Smooth muscle cell (in vitro differentiated cells): ENCODE data around the gene XPO5. TPM values are rescaled to one million over a fixed set of nuclear protein-coding genes. Genes with fewer than 3 reads are reported as not detected.

Experiments
- DNase-seq: peaks from one replicate; lab custom pipeline; 2025; ENCODE audit not compliant: unreplicated experiment; lab: John Stamatoyannopoulos, UW
- H2AFZ ChIP-seq: fragments of 200-600 bp; sonication (generic); 2 replicates; pipeline ENCODE4 v1.6.0; 2016; ENCODE audit warnings: antibody characterized with exemption, low read depth, mild to moderate bottlenecking
- H3F3A ChIP-seq: fragments of 200-600 bp; sonication (generic); 2 replicates; pipeline ENCODE4 v1.6.0; 2017; ENCODE audit warnings: antibody characterized with exemption, low read depth
- H3K27ac ChIP-seq: fragments of 200-600 bp; sonication (generic); 2 replicates; pipeline ENCODE4 v1.5.1; 2016; ENCODE audit warnings: low read depth, mild to moderate bottlenecking
- H3K27me3 ChIP-seq: fragments of 200-600 bp; sonication (generic); 2 replicates; pipeline ENCODE4 v1.6.1; 2016; ENCODE audit warnings: low read depth, mild to moderate bottlenecking
- H3K36me3 ChIP-seq: fragments of 200-600 bp; sonication (generic); 2 replicates; pipeline ENCODE4 v1.5.1; 2016; ENCODE audit warnings: low read depth
- H3K4me1 ChIP-seq: fragments of 200-600 bp; sonication (generic); 2 replicates; pipeline ENCODE4 v1.5.1; 2016; ENCODE audit warnings: low read depth
- H3K4me2 ChIP-seq: fragments of 200-600 bp; sonication (generic); 2 replicates; pipeline ENCODE4 v1.6.0; 2016; ENCODE audit warnings: mild to moderate bottlenecking
- H3K4me3 ChIP-seq: fragments of 200-600 bp; sonication (generic); 2 replicates; pipeline ENCODE4 v1.5.1; 2016; ENCODE audit warnings: mild to moderate bottlenecking
- H3K79me2 ChIP-seq: fragments of 200-600 bp; sonication (generic); 2 replicates; pipeline ENCODE4 v1.6.0; 2016; ENCODE audit warnings: low read depth, mild to moderate bottlenecking
- H3K9ac ChIP-seq: fragments of 200-600 bp; sonication (generic); 2 replicates; pipeline ENCODE4 v1.6.0; 2016; ENCODE audit warnings: low read depth
- H3K9me3 ChIP-seq: fragments of 200-600 bp; sonication (generic); replicated peaks from 2 replicates; pipeline ENCODE4 v1.5.1; 2016; ENCODE audit warnings: low read depth
- H4K20me1 ChIP-seq: fragments of 200-600 bp; sonication (generic); 2 replicates; pipeline ENCODE4 v1.6.0; 2016; ENCODE audit warnings: low read depth
- CTCF ChIP-seq: fragments of 200-600 bp; sonication (generic); IDR thresholded peaks from 2 replicates; pipeline ENCODE4 v1.5.1; 2017; ENCODE audit warnings: borderline replicate concordance, mild to moderate bottlenecking, antibody characterized with exemption; ENCODE audit not compliant: insufficient read depth, poor library complexity, severe bottlenecking
- WGBS: methylation state at CpG from one replicate; pipeline ENCODE4 v1.1.7; 2016; ENCODE audit warnings: low lambda C conversion rate; 5-methylcytosine and 5-hydroxymethylcytosine counted together
- polyA plus RNA-seq: library from polyadenylated mRNA; unstranded; fragments of >200 nt; fragmentation: Nextera tagmentation; extraction: Ambion mirVana; gene quantifications from 2 replicates; pipeline ENCODE4 v1.2.1, GENCODE V29; 2016
- total RNA-seq: library from RNA; depleted of rRNA; stranded (reverse); fragments of >200 nt; gene quantifications from 2 replicates; pipeline ENCODE4 v1.2.3, GENCODE V29; 2014

Gene XPO5
- total and polyA plus RNA-seq, 2 experiments from 2014 or later = 11.7 to 31.9 TPM

- Histone ChIP-seq H3K27ac (peak overlapping the region; percentile 87), H3K79me2 (peaks cover 43% of the 10 kb centered on the region), H3K4me1 (peaks cover 19% of the 10 kb centered on the region), H3K36me3 (peaks cover 1% of the 10 kb centered on the region), H3F3A (peaks cover 36% of the 10 kb centered on the region), H2AFZ (no peak overlapping the region), H3K9me3 (no peaks in the 10 kb centered on the region), H3K9ac (peak overlapping the region; percentile 96), H4K20me1 (peaks cover 26% of the 10 kb centered on the region), H3K4me3 (peak overlapping the region; percentile 79), H3K27me3 (no peaks in the 10 kb centered on the region), H3K4me2 (peak overlapping the region; percentile 97)
- 90% methylated on average over 9 of the region's 9 CpGs for WGBS
- DNase-seq = no peak
- TF ChIP-seq CTCF = no peak
Observed at GRCh38 chr6:43515808-43516207, 60.0 kb downstream of the XPO5 start.

DNA sequence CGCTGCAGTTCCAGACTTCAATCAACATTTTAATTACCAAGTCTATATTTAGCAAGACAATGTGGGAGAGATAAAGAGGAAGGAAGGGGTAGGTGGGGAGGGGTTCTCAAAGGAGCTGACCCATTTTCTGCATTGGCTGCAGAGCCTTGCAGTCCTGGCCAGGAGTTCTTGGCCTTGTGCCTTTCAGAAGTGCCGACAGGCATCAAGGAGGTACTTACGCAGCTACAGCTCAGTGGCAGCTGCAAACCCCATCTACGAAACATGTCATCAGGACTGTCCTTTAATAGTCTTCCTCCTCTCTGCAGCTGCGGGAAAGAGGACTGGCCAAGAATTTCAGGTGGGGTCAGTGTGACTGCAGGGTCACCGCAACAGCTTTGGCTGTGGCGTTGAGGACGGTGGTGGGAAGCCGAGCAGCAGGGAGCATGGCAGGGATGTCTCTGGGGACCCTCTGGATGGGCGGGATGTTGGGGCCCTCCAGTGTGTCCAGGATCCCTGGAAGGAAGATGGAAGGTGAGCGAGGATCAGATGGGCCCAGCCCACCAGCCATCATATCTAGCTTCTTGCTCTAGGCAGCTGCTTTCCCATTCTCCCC, 63.9 kb downstream of the XPO5 start:
- Histone ChIP-seq H3K27ac (no peak overlapping the region), H4K20me1 (peaks cover 26% of the 10 kb centered on the region), H3K9me3 (no peaks in the 10 kb centered on the region), H3K9ac (no peak overlapping the region), H3K27me3 (no peaks in the 10 kb centered on the region), H3K36me3 (no peaks in the 10 kb centered on the region), H2AFZ (no peak overlapping the region), H3K4me1 (peaks cover 12% of the 10 kb centered on the region), H3K4me3 (no peak overlapping the region), H3K79me2 (peaks cover 20% of the 10 kb centered on the region), H3F3A (peaks cover 36% of the 10 kb centered on the region), H3K4me2 (no peak overlapping the region)
- TF ChIP-seq CTCF = no peak
- 94% methylated on average over 11 of the region's 11 CpGs for WGBS
- no peak for DNase-seq

- 90% methylated on average over 10 of the region's 10 CpGs for WGBS
- no peak for TF ChIP-seq CTCF
- H2AFZ ChIP-seq = no peak overlapping the region
Observed at GRCh38 chr6:43510827-43511163, 65.0 kb downstream of the XPO5 start.

GRCh38 chr6:43509984-43510826, 65.6 kb downstream of the XPO5 start, which contains the start of gene LRRC73:
Gene LRRC73, minus strand, starts transcription at chr6:43510346. Its CDS starts 561 bp downstream, at chr6:43509785.
- peaks cover 4% of the 10 kb centered on the region for H3K4me1 ChIP-seq
- no peaks in the 10 kb centered on the region for H3K27me3 ChIP-seq
- peaks cover 8% of the 10 kb centered on the region for H3K79me2 ChIP-seq
- H3K9me3 ChIP-seq = no peaks in the 10 kb centered on the region
- no peaks in the 10 kb centered on the region for H3K36me3 ChIP-seq
- peak within 1 kb of the TSS; percentile 99 for H3K4me2 ChIP-seq
- peaks cover 19% of the 10 kb centered on the region for H4K20me1 ChIP-seq
- peak within 1 kb of the TSS; percentile 85 for H3K9ac ChIP-seq
- H3K27ac ChIP-seq = peak within 1 kb of the TSS; percentile 60
- peaks cover 28% of the 10 kb centered on the region for H3F3A ChIP-seq
- H2AFZ ChIP-seq = no peak within 1 kb of the TSS
- peak within 1 kb of the TSS; percentile 89 for H3K4me3 ChIP-seq
- TF ChIP-seq CTCF = no peak
- WGBS = 13% methylated on average over 53 of the region's 96 CpGs
- peak; percentile 79 for DNase-seq

More at GRCh38 chr6:43510827-43511163, 65.0 kb downstream of the XPO5 start:
- no peaks in the 10 kb centered on the region for H3K36me3 ChIP-seq
- H3K4me3 ChIP-seq = peak overlapping the region; percentile 89
- H3K27ac ChIP-seq = peak overlapping the region; percentile 60
- DNase-seq = no peak
- peaks cover 13% of the 10 kb centered on the region for H3K79me2 ChIP-seq
- peaks cover 25% of the 10 kb centered on the region for H4K20me1 ChIP-seq
- H3K4me2 ChIP-seq = peak overlapping the region; percentile 99
- peaks cover 34% of the 10 kb centered on the region for H3F3A ChIP-seq
- H3K9ac ChIP-seq = peak overlapping the region; percentile 85
- H3K4me1 ChIP-seq = peaks cover 10% of the 10 kb centered on the region
- no peaks in the 10 kb centered on the region for H3K27me3 ChIP-seq
- H3K9me3 ChIP-seq = no peaks in the 10 kb centered on the region
